Testis (tissue), 2 donors: ENCODE data around the gene OPRM1.

Experiments
- CTCF ChIP-seq, 3 experiments: fragments of 450-650 bp in 2 of 3; fragments of 200-600 bp in 1 of 3; sonication (generic) in 1 of 3; IDR thresholded peaks; one replicate each; pipeline ENCODE4 v1.5.1; 2016 to 2019; ENCODE audit warnings: antibody characterized with exemption in 3 of 3, mild to moderate bottlenecking in 2 of 3, moderate library complexity in 1 of 3
- POLR2A ChIP-seq: fragments of 450-650 bp; IDR thresholded peaks from one replicate; pipeline ENCODE4 v1.6.1; 2017; ENCODE audit warnings: antibody characterized with exemption, mild to moderate bottlenecking, moderate library complexity

- no peak for TF ChIP-seq CTCF (IDR thresholded peaks at IDR 0.05)
- no peak for TF ChIP-seq POLR2A
Observed at GRCh38 chr6:154247119-154247861, 208.2 kb downstream of the OPRM1 start.
